Measurements from ENCODE around the gene TUBA3D.

DNA sequence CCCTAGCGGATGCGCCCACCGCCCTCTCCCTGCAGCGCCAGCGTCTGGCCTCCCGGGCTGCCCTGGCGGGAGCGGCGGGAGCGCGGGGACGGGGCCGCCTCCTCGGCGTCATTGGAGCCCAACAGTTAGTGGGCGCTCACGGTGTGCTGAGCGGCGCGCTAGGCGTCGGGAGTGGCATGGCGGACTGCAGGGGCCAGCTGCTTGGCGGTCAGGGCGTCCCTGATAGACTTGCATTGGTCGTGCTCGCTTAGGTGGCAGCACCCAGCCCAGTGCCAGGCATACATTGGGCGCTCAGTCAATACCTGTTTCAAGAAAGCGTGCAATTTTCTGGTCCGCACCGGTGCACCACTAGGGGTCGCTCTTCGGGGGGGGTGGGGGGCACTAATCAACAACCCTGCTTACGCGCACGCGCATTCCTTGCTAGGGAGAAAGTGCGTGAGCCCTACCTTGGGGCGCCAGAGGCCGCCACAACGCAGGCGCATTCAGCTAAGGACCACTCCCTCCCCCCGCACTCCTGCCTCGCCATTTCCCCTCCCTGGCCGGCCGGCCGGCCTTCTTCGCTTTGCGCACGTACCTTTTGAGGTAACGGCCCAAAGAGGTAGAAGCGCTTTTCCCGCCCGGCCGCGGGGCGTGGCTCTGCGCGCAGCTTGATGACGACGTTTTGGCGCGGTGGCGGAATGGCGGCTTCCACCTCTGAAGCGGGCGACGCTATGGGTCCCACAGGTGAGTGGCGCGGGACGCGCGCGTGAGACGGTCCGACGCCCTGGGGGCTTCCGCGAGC lies 16.7 kb downstream of the TUBA3D start:
- TF ChIP-seq EZH2 (IDR thresholded peaks at IDR 0.05; ENCODE audit: borderline replicate concordance, low read depth, low read length, severe bottlenecking), result no peak
- TF ChIP-seq, protein P1, sequence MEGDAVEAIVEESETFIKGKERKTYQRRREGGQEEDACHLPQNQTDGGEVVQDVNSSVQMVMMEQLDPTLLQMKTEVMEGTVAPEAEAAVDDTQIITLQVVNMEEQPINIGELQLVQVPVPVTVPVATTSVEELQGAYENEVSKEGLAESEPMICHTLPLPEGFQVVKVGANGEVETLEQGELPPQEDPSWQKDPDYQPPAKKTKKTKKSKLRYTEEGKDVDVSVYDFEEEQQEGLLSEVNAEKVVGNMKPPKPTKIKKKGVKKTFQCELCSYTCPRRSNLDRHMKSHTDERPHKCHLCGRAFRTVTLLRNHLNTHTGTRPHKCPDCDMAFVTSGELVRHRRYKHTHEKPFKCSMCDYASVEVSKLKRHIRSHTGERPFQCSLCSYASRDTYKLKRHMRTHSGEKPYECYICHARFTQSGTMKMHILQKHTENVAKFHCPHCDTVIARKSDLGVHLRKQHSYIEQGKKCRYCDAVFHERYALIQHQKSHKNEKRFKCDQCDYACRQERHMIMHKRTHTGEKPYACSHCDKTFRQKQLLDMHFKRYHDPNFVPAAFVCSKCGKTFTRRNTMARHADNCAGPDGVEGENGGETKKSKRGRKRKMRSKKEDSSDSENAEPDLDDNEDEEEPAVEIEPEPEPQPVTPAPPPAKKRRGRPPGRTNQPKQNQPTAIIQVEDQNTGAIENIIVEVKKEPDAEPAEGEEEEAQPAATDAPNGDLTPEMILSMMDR (IDR thresholded peaks at IDR 0.05; ENCODE audit: borderline replicate concordance, extremely low read depth, low read length, poor library complexity, severe bottlenecking), result peak; percentile 71
